ENCODE measurements around the gene TMEM132E.

TMEM132E gene

DNA sequence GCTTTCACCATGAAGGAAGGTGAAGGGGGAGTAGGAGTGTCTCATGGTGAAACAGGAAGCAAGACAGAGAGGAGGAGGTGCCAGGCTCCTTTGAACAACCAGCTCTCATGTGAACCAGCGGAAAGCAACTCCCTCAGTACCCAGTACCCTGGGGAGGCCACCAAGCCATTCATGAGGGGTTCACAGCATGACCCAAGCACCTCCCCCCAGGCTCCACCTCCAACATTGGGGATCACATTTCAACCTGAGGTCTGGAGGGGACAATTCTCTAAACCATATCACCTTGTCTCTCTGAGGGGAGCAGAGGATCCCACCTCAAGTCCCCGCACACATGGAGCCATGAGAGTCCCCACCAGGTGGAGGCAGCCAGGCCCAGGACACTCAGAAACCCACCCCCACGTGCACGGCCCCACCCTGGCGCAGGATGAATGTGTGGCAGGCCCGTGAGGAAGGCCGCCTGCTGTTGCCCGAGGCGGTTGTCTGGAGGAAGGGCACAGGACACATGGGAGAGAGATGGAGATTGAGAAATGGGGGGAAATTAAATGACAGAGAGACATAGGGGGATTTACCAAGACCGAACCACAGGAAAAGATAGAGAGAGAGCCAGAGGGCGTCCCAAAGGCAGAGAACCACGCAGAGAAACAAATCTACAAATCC lies 85.9 kb downstream of the TMEM132E start:
- CTCF ChIA-PET: no interaction called here
- peak; percentile 24 for DNase-seq
- Mint-ChIP-seq H3K9me3 (no peaks in the 10 kb centered on the region), H3K4me3 (no peak overlapping the region), H3K4me1 (peaks cover 10% of the 10 kb centered on the region), H3K27ac (no peak overlapping the region), H3K27me3 (peaks cover 14% of the 10 kb centered on the region), H3K36me3 (no peaks in the 10 kb centered on the region)

- peaks cover 10% of the 10 kb centered on the region for H3K4me1 Mint-ChIP-seq
- no peaks in the 10 kb centered on the region for H3K9me3 Mint-ChIP-seq
- H3K4me3 Mint-ChIP-seq: no peak overlapping the region
- no peak overlapping the region for H3K27ac Mint-ChIP-seq
- no peaks in the 10 kb centered on the region for H3K36me3 Mint-ChIP-seq
- DNase-seq: no peak
- CTCF ChIA-PET: no interaction called here
- peaks cover 16% of the 10 kb centered on the region for H3K27me3 Mint-ChIP-seq
Measured at GRCh38 chr17:34665819-34666763, 86.7 kb downstream of the TMEM132E start.

- Mint-ChIP-seq H3K27me3 (peaks cover 16% of the 10 kb centered on the region), H3K4me3 (no peak overlapping the region), H3K4me1 (peaks cover 10% of the 10 kb centered on the region), H3K36me3 (no peaks in the 10 kb centered on the region), H3K9me3 (no peaks in the 10 kb centered on the region), H3K27ac (no peak overlapping the region)
- DNase-seq: no peak
- CTCF ChIA-PET: no interaction called here
Measured at GRCh38 chr17:34667656-34668055, 88.3 kb downstream of the TMEM132E start.

DNA sequence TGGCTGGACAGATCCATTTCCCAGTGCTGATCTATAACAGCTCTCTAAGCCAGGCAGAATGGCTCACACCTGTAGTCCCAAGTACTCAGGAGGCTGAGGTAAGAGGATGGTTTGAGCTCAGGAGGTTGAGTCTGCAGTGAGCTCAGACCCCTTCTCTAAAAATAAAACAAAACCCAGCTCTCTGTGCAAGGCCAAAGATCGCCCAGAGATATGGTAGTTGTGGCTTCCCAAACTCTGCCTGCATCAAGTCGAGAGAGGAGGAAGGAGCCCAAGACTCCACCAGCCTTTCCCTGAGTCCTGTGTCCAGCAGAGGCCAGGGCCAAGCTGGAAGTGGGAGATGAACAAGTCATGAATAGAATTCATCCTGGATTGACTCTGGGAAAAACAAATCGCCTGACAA lies 88.8 kb downstream of the TMEM132E start:
- Mint-ChIP-seq H3K4me3 (no peak overlapping the region), H3K36me3 (no peaks in the 10 kb centered on the region), H3K27ac (no peak overlapping the region), H3K4me1 (peaks cover 10% of the 10 kb centered on the region), H3K27me3 (peaks cover 16% of the 10 kb centered on the region), H3K9me3 (no peaks in the 10 kb centered on the region)
- CTCF ChIA-PET: no interaction called here
- no peak for DNase-seq

GRCh38 chr17:34669511-34669910 lies 90.1 kb downstream of the TMEM132E start:
- peaks cover 13% of the 10 kb centered on the region for H3K27me3 Mint-ChIP-seq
- H3K36me3 Mint-ChIP-seq: no peaks in the 10 kb centered on the region
- CTCF ChIA-PET: no interaction called here
- H3K9me3 Mint-ChIP-seq: no peaks in the 10 kb centered on the region
- DNase-seq: no peak
- no peak overlapping the region for H3K27ac Mint-ChIP-seq
- no peak overlapping the region for H3K4me3 Mint-ChIP-seq
- H3K4me1 Mint-ChIP-seq: peaks cover 10% of the 10 kb centered on the region

DNA sequence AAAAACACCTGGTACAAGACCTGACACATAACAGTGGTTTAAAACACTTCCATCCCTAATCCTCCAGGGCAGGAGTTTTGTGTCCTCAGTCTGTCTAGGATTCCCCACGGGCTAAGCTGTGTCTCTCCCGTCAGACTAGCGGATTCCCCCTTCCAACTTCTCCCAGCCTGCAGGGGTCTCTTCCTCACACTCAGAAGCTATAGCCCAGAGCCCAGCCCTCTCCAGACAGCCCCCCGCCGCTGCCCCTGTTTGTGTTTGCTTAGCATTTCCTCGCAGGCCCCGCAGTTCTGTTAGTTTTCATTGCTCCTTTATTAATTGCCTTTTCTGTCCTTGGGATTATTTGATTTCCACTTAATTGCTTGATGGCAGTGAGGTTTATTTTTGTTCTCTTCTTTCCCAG lies 91.2 kb downstream of the TMEM132E start:
- H3K27me3 Mint-ChIP-seq: peaks cover 5% of the 10 kb centered on the region
- no peaks in the 10 kb centered on the region for H3K9me3 Mint-ChIP-seq
- H3K36me3 Mint-ChIP-seq: no peaks in the 10 kb centered on the region
- no peak overlapping the region for H3K27ac Mint-ChIP-seq
- H3K4me1 Mint-ChIP-seq: peaks cover 2% of the 10 kb centered on the region
- no peak for DNase-seq
- CTCF ChIA-PET: no interaction called here
- H3K4me3 Mint-ChIP-seq: no peak overlapping the region

DNA sequence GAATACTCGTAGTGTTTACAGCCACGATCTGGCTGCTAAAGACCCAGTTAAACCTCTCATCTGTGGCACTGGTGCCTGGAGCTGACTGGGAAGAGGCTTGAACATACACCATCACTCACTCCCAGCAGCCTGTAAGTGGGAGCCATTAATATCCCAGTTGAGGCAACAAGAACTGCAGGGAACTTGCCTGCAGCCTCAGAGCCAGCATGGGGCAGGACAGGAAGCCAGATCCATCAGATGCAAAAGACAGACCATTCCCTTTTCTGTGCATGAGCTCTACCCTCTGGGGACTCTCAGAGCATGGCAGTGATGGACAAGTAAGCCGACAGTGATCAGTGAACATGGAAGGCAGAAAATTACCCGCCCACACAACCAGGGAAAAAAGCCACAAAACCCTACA lies 91.8 kb downstream of the TMEM132E start:
- CTCF ChIA-PET: no interaction called here
- no peaks in the 10 kb centered on the region for H3K4me1 Mint-ChIP-seq
- H3K9me3 Mint-ChIP-seq: no peaks in the 10 kb centered on the region
- no peak overlapping the region for H3K27ac Mint-ChIP-seq
- H3K4me3 Mint-ChIP-seq: no peak overlapping the region
- H3K27me3 Mint-ChIP-seq: peaks cover 5% of the 10 kb centered on the region
- no peak for DNase-seq
- H3K36me3 Mint-ChIP-seq: no peaks in the 10 kb centered on the region

DNA sequence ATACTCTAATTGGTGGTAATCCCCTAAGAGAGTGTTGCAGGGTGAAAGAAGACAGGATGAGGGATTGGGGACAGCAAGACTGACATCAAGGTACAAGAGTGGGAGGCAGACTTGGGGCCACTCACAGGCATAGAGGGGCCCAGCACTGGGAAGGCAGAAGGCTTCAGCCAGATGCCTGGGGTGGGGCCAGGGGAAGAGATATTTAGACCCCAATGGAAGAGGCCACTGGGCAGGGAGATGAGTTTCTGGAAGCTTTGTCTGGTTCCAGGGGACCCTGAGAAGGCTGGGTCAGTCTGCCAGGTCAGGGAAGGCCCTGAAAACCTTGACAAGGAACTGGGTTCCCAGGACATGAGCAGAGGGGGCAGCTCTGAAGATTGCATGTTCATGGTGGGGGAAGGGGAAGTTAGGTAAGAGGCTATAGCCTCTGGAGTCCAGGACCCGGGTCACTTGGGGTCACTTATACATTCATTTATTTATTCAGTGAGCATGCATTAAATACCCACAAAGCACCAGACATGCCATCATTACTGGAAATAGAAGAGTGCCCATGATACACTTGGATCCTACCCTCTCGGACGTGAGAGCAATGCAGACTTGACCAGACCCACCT lies 92.9 kb downstream of the TMEM132E start:
- no peak overlapping the region for H3K4me3 Mint-ChIP-seq
- H3K9me3 Mint-ChIP-seq: no peaks in the 10 kb centered on the region
- H3K4me1 Mint-ChIP-seq: no peaks in the 10 kb centered on the region
- CTCF ChIA-PET: no interaction called here
- no peaks in the 10 kb centered on the region for H3K36me3 Mint-ChIP-seq
- H3K27me3 Mint-ChIP-seq: peaks cover 5% of the 10 kb centered on the region
- no peak overlapping the region for H3K27ac Mint-ChIP-seq
- no peak for DNase-seq

DNA sequence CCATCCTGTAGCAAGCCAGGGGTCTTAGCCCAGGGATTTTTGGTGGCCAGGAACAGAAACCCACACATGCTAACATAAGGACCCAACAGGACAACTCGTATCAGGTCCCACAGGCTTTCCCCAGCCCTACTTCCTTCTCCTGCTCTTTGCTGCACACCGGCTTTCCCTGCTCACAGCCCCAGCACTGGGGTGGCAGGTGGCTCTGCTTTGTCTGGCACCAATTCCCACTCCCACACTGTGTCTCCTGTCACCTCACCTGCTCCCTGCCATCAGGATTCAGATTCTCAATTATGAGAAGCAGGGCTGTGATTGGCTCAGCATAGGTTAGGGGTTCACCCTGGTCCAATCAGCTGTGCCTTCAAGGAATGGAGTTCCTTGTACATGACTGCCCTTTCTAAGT lies 94.1 kb downstream of the TMEM132E start:
- H3K36me3 Mint-ChIP-seq: no peaks in the 10 kb centered on the region
- no peak overlapping the region for H3K4me3 Mint-ChIP-seq
- DNase-seq: no peak
- H3K9me3 Mint-ChIP-seq: no peaks in the 10 kb centered on the region
- H3K27me3 Mint-ChIP-seq: peaks cover 5% of the 10 kb centered on the region
- no peaks in the 10 kb centered on the region for H3K4me1 Mint-ChIP-seq
- CTCF ChIA-PET: no interaction called here
- no peak overlapping the region for H3K27ac Mint-ChIP-seq

- Mint-ChIP-seq H3K9me3 (no peaks in the 10 kb centered on the region), H3K4me3 (no peak overlapping the region), H3K27ac (no peak overlapping the region), H3K36me3 (no peaks in the 10 kb centered on the region), H3K4me1 (no peaks in the 10 kb centered on the region), H3K27me3 (peaks cover 5% of the 10 kb centered on the region)
- CTCF ChIA-PET: no interaction called here
- no peak for DNase-seq
Measured at GRCh38 chr17:34673995-34674890, 94.9 kb downstream of the TMEM132E start.

- DNase-seq: no peak
- no peaks in the 10 kb centered on the region for H3K36me3 Mint-ChIP-seq
- no peak overlapping the region for H3K4me3 Mint-ChIP-seq
- peaks cover 3% of the 10 kb centered on the region for H3K27me3 Mint-ChIP-seq
- H3K9me3 Mint-ChIP-seq: no peaks in the 10 kb centered on the region
- no peaks in the 10 kb centered on the region for H3K4me1 Mint-ChIP-seq
- H3K27ac Mint-ChIP-seq: no peak overlapping the region
- CTCF ChIA-PET: no interaction called here
Measured at GRCh38 chr17:34675143-34675542, 95.8 kb downstream of the TMEM132E start.

DNA sequence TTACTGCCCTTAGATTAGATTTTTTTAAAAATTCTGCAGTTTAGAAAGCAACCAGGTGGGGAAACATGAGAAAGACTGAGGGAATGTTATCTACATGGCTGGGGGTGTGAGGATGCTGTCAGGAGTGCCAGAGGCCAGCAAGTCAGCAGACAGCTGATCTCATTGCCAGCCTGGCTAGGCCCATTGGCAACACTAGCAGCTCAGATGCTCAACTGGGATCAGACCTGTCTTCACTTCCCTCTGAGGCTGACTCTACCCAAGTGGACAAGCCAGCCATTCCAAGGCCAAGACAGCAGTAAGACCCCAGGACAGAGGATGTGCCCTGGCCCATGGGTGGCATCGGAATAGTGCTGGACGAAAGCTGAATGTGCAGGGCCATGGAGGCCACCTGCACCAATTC lies 96.2 kb downstream of the TMEM132E start:
- no peak for DNase-seq
- H3K4me1 Mint-ChIP-seq: no peaks in the 10 kb centered on the region
- CTCF ChIA-PET: no interaction called here
- H3K36me3 Mint-ChIP-seq: no peaks in the 10 kb centered on the region
- H3K27ac Mint-ChIP-seq: no peak overlapping the region
- H3K9me3 Mint-ChIP-seq: no peaks in the 10 kb centered on the region
- no peaks in the 10 kb centered on the region for H3K27me3 Mint-ChIP-seq
- no peak overlapping the region for H3K4me3 Mint-ChIP-seq

GRCh38 chr17:34680151-34680550 lies 100.8 kb downstream of the TMEM132E start:
- CTCF ChIA-PET: no interaction called here
- Mint-ChIP-seq H3K4me3 (no peak overlapping the region), H3K27me3 (peaks cover 4% of the 10 kb centered on the region), H3K27ac (no peak overlapping the region), H3K9me3 (no peaks in the 10 kb centered on the region), H3K36me3 (no peaks in the 10 kb centered on the region), H3K4me1 (no peaks in the 10 kb centered on the region)
- no peak for DNase-seq

GRCh38 chr17:34682305-34682704 lies 102.9 kb downstream of the TMEM132E start:
- H3K4me1 Mint-ChIP-seq: no peaks in the 10 kb centered on the region
- H3K4me3 Mint-ChIP-seq: no peak overlapping the region
- no peaks in the 10 kb centered on the region for H3K36me3 Mint-ChIP-seq
- CTCF ChIA-PET: no interaction called here
- DNase-seq: no peak
- no peaks in the 10 kb centered on the region for H3K9me3 Mint-ChIP-seq
- no peak overlapping the region for H3K27ac Mint-ChIP-seq
- H3K27me3 Mint-ChIP-seq: peaks cover 4% of the 10 kb centered on the region

Data from activated naive CD4-positive, alpha-beta T cell treated with anti-CD3 and anti-CD28 coated beads, Interleukin-2, amount 10 ng/mL, durations not matched to agents 7 days and 5 days (primary cell).